Liver (tissue), 9 donors: ENCODE data around the gene TSPEAR. TPM values are rescaled to one million over a fixed set of nuclear protein-coding genes. Genes with fewer than 3 reads are reported as not detected.

Experiments
- DNase-seq: peaks from one replicate; pipeline ENCODE4 v3.0.0-alpha.2; 2017; ENCODE audit warnings: low spot score
- H3K27ac ChIP-seq, 2 donors: one replicate each; pipeline ENCODE4 v1.7.0; 2013; ENCODE audit warnings: inconsistent platforms in 2 of 2, low read length in 2 of 2, control low read depth in 1 of 2, low read depth in 1 of 2, mild to moderate bottlenecking in 1 of 2
- H3K27me3 ChIP-seq, 4 donors: one replicate each; pipeline versions ENCODE4 v1.6.1 to v1.7.0; 2013; ENCODE audit warnings: low read length in 3 of 4, inconsistent platforms in 1 of 4, mild to moderate bottlenecking in 1 of 4, moderate library complexity in 1 of 4; ENCODE audit not compliant: control insufficient read depth in 4 of 4, insufficient read depth in 4 of 4
- H3K36me3 ChIP-seq, 4 donors: one replicate each; pipeline versions ENCODE4 v1.6.1 to v1.7.0; 2013; ENCODE audit warnings: low read length in 3 of 4, mild to moderate bottlenecking in 3 of 4, low read depth in 1 of 4, moderate library complexity in 1 of 4; ENCODE audit not compliant: control insufficient read depth in 4 of 4, insufficient read depth in 3 of 4
- H3K4me1 ChIP-seq, 4 donors: one replicate each; pipeline versions ENCODE4 v1.6.1 to v1.7.0; 2013; ENCODE audit warnings: low read length in 3 of 4, mild to moderate bottlenecking in 3 of 4, moderate library complexity in 1 of 4; ENCODE audit not compliant: control insufficient read depth in 4 of 4, insufficient read depth in 4 of 4
- H3K4me3 ChIP-seq, 3 donors: one replicate each; pipeline versions ENCODE4 v1.6.1 to v1.7.0; 2013; ENCODE audit warnings: low read length in 3 of 3, control low read depth in 1 of 3, low read depth in 1 of 3, mild to moderate bottlenecking in 1 of 3
- H3K9ac ChIP-seq, 2 donors: one replicate each; pipeline ENCODE4 v1.7.0; 2013; ENCODE audit warnings: low read length in 2 of 2, mild to moderate bottlenecking in 2 of 2, moderate library complexity in 2 of 2, control low read depth in 1 of 2, low read depth in 1 of 2
- H3K9me3 ChIP-seq, 4 donors: one replicate each; pipeline versions ENCODE4 v1.6.1 to v1.7.0; 2013; ENCODE audit warnings: low read length in 3 of 4; ENCODE audit not compliant: control insufficient read depth in 4 of 4
- CTCF ChIP-seq: fragments of 150-350 bp; IDR thresholded peaks from 2 replicates; pipeline ENCODE4 v1.5.1; 2017; ENCODE audit warnings: improper control_type of control experiment, low read depth, low read length; ENCODE audit not compliant: missing input control
- EGR1 ChIP-seq, 2 donors: IDR thresholded peaks; 2 replicates each; pipeline ENCODE4 v1.6.1; 2016 to 2018; ENCODE audit warnings: antibody characterized with exemption in 2 of 2, low read depth in 2 of 2
- FOXA1 ChIP-seq: IDR thresholded peaks from 2 replicates; pipeline ENCODE4 v1.6.1; 2016; ENCODE audit warnings: antibody characterized with exemption
- FOXA2 ChIP-seq: IDR thresholded peaks from 2 replicates; pipeline ENCODE4 v1.6.1; 2016; ENCODE audit warnings: antibody characterized with exemption
- GABPA ChIP-seq, 2 donors: IDR thresholded peaks in 1 of 2; conservative IDR thresholded peaks in 1 of 2; 2 replicates each; pipeline ENCODE4 v1.6.1; 2016; ENCODE audit warnings: antibody characterized with exemption in 2 of 2, mild to moderate bottlenecking in 1 of 2, moderate library complexity in 1 of 2
- HNF4A ChIP-seq, 2 donors: conservative IDR thresholded peaks; 2 replicates each; pipeline ENCODE4 v1.6.1; 2016; ENCODE audit warnings: antibody characterized with exemption in 2 of 2, mild to moderate bottlenecking in 2 of 2
- HNF4G ChIP-seq: IDR thresholded peaks from 2 replicates; pipeline ENCODE4 v1.6.1; 2016; ENCODE audit warnings: antibody characterized with exemption
- JUND ChIP-seq, 2 donors: IDR thresholded peaks; 2 replicates each; pipeline ENCODE4 v1.6.1; 2016; ENCODE audit warnings: antibody characterized with exemption in 2 of 2
- MAX ChIP-seq: IDR thresholded peaks from 2 replicates; pipeline ENCODE4 v1.6.1; 2016; ENCODE audit warnings: antibody characterized with exemption
- NR2F2 ChIP-seq: IDR thresholded peaks from 2 replicates; pipeline ENCODE4 v1.6.1; 2016; ENCODE audit warnings: antibody characterized with exemption
- RAD21 ChIP-seq, 2 donors: IDR thresholded peaks; 2 replicates each; pipeline ENCODE4 v1.6.1; 2016; ENCODE audit warnings: antibody characterized with exemption in 2 of 2, mild to moderate bottlenecking in 2 of 2
- RXRA ChIP-seq, 2 donors: IDR thresholded peaks; 2 replicates each; pipeline ENCODE4 v1.6.1; 2017 to 2018; ENCODE audit warnings: antibody characterized with exemption in 2 of 2, mild to moderate bottlenecking in 1 of 2
- SP1 ChIP-seq: IDR thresholded peaks from 2 replicates; pipeline ENCODE4 v1.6.1; 2018; ENCODE audit warnings: antibody characterized with exemption, mild to moderate bottlenecking
- TAF1 ChIP-seq: conservative IDR thresholded peaks from 2 replicates; pipeline ENCODE4 v1.6.1; 2016; ENCODE audit warnings: antibody characterized with exemption, mild to moderate bottlenecking
- YY1 ChIP-seq: IDR thresholded peaks from 2 replicates; pipeline ENCODE4 v1.6.1; 2016; ENCODE audit warnings: antibody characterized with exemption, mild to moderate bottlenecking
- WGBS: extraction: QIAGEN DNeasy Blood & Tissue Kit; methylation state at CpG from one replicate; pipeline ENCODE4 v1.1.7; 2013; 5-methylcytosine and 5-hydroxymethylcytosine counted together
- polyA plus RNA-seq, 2 donors: library from polyadenylated mRNA; stranded (reverse) in 1 of 2; unstranded in 1 of 2; fragments of 200-250 nt in 1 of 2; fragments of >200 nt in 1 of 2; fragmentation: Nextera tagmentation in 1 of 2; extraction: Ambion mirVana in 1 of 2; gene quantifications; one replicate each; pipeline versions ENCODE4 v1.2.1 to v1.2.3, GENCODE V29; 2013 to 2015
- total RNA-seq, 2 donors: library from RNA; depleted of rRNA; stranded (reverse); fragments of >200 nt; gene quantifications; one replicate each; pipeline ENCODE4 v1.2.3, GENCODE V29; 2014
- TF ChIP-seq, protein P1 (sequence below): IDR thresholded peaks from 2 replicates; pipeline ENCODE4 v1.6.1; 2016; ENCODE audit warnings: antibody characterized with exemption
- TF ChIP-seq, protein P2 (sequence below): IDR thresholded peaks from 2 replicates; pipeline ENCODE4 v1.6.1; 2016; ENCODE audit warnings: antibody characterized with exemption
- TF ChIP-seq, protein P3 (sequence below): IDR thresholded peaks from 2 replicates; pipeline ENCODE4 v1.6.1; 2016; ENCODE audit warnings: antibody characterized with exemption, mild to moderate bottlenecking
- donor health status: healthy.
- donor health status: healthy.
- donor health status: healthy.
- donor health status: healthy.
- donor health status: healthy.

The TSPEAR gene
- total and polyA plus RNA-seq, 4 donors = under 0.01 to 0.14 (median 0.01) TPM; not detected in 1

DNA sequence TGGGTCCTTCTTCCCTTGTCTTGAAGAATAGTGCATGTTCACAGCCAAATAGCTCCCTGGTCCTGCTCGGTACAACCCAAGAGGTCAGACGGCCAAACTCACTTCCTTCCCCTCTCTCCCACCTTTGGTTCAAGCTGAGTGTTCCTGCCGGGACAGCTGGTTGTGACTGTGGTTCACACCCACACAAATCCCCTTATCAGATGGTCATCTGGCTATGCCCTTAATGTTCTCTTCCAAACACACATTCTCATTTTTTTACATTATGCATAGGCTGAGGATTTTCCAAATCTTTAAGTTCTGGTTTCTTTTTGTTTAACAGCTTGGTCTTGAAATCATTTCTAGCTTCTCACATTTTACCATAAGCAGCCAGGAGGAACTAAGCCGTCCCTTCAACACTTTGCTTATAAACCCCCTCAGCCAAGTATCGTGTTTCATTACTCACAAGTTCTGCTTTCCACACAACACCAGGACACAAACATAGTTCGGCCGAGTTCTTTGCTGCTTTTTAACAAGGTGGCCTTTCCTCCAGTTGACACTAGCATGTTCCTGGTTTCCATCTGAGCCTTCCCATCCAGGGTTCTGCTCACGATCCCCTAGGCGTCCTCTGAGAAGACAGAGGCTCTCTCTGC is 19.7 kb upstream of the TSPEAR start:
- H3K36me3 ChIP-seq = no peaks in the 10 kb centered on the region
- H3K4me1 ChIP-seq = no peaks in the 10 kb centered on the region
- TF ChIP-seq, protein P1, sequence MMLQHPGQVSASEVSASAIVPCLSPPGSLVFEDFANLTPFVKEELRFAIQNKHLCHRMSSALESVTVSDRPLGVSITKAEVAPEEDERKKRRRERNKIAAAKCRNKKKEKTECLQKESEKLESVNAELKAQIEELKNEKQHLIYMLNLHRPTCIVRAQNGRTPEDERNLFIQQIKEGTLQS = no peak
- TF ChIP-seq EGR1 (IDR thresholded peaks at IDR 0.05; ENCODE audit: low read depth in 2 of 2) (no peak), HNF4A (conservative IDR thresholded peaks at IDR 0.05) (no peak), HNF4G (no peak), RAD21 (IDR thresholded peaks at IDR 0.05) (no peak), CTCF (no peak), YY1 (no peak), FOXA2 (no peak), FOXA1 (no peak), JUND (IDR thresholded peaks at IDR 0.05) (no peak), SP1 (no peak), NR2F2 (no peak), RXRA (IDR thresholded peaks at IDR 0.05) (no peak), TAF1 (no peak), MAX (no peak), GABPA (IDR thresholded peaks at IDR 0.05 in 1 of 2, conservative IDR thresholded peaks at IDR 0.05 in 1 of 2) (no peak)
- TF ChIP-seq, protein P2, sequence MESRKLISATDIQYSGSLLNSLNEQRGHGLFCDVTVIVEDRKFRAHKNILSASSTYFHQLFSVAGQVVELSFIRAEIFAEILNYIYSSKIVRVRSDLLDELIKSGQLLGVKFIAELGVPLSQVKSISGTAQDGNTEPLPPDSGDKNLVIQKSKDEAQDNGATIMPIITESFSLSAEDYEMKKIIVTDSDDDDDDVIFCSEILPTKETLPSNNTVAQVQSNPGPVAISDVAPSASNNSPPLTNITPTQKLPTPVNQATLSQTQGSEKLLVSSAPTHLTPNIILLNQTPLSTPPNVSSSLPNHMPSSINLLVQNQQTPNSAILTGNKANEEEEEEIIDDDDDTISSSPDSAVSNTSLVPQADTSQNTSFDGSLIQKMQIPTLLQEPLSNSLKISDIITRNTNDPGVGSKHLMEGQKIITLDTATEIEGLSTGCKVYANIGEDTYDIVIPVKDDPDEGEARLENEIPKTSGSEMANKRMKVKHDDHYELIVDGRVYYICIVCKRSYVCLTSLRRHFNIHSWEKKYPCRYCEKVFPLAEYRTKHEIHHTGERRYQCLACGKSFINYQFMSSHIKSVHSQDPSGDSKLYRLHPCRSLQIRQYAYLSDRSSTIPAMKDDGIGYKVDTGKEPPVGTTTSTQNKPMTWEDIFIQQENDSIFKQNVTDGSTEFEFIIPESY = no peak
- TF ChIP-seq, protein P3, sequence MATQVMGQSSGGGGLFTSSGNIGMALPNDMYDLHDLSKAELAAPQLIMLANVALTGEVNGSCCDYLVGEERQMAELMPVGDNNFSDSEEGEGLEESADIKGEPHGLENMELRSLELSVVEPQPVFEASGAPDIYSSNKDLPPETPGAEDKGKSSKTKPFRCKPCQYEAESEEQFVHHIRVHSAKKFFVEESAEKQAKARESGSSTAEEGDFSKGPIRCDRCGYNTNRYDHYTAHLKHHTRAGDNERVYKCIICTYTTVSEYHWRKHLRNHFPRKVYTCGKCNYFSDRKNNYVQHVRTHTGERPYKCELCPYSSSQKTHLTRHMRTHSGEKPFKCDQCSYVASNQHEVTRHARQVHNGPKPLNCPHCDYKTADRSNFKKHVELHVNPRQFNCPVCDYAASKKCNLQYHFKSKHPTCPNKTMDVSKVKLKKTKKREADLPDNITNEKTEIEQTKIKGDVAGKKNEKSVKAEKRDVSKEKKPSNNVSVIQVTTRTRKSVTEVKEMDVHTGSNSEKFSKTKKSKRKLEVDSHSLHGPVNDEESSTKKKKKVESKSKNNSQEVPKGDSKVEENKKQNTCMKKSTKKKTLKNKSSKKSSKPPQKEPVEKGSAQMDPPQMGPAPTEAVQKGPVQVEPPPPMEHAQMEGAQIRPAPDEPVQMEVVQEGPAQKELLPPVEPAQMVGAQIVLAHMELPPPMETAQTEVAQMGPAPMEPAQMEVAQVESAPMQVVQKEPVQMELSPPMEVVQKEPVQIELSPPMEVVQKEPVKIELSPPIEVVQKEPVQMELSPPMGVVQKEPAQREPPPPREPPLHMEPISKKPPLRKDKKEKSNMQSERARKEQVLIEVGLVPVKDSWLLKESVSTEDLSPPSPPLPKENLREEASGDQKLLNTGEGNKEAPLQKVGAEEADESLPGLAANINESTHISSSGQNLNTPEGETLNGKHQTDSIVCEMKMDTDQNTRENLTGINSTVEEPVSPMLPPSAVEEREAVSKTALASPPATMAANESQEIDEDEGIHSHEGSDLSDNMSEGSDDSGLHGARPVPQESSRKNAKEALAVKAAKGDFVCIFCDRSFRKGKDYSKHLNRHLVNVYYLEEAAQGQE = no peak
- no peaks in the 10 kb centered on the region for H3K9me3 ChIP-seq
- no peaks in the 10 kb centered on the region for H3K27me3 ChIP-seq
- no peak overlapping the region for H3K27ac ChIP-seq
- 67% methylated on average over 9 of the region's 9 CpGs for WGBS
- no peak overlapping the region for H3K4me3 ChIP-seq
- no peak for DNase-seq
- no peak overlapping the region for H3K9ac ChIP-seq
